Pancreas (tissue), 10 donors: ENCODE results near the gene FBXW12. TPM values are rescaled to one million over a fixed set of nuclear protein-coding genes. Genes with fewer than 3 reads are reported as not detected.

Experiments used
- ATAC-seq, 4 donors: fragments of 200-7000 bp; cut with Tn5 transposase; one replicate each; pipeline versions ENCODE4 v1.8.0 to v1.9.1; 2020; ENCODE audit warnings: mild to moderate bottlenecking in 4 of 4, moderate library complexity in 4 of 4
- DNase-seq, 6 donors: peaks; one replicate each; pipeline ENCODE4 v3.0.0-alpha.2; 2020
- FAIRE-seq: peaks from 2 replicates; lab custom pipeline; 2012; peaks lifted over from hg19 to GRCh38; lab: Jason Lieb, UNC
- H3K27ac ChIP-seq, 4 donors: fragments of 200-600 bp; sonication (generic); 1 replicate in 3 of 4; 2 replicates in 1 of 4; pipeline versions ENCODE4 v1.5.0 to v1.8.0; 2020
- H3K27me3 ChIP-seq, 4 donors: fragments of 200-600 bp; one replicate each; pipeline ENCODE4 v1.8.0; 2021
- H3K36me3 ChIP-seq, 3 donors: fragments of 200-600 bp; sonication (generic) in 1 of 3; one replicate each; pipeline versions ENCODE4 v1.5.0 to v1.8.0; 2020 to 2021
- H3K4me1 ChIP-seq, 3 donors: fragments of 200-600 bp; one replicate each; pipeline ENCODE4 v1.8.0; 2021
- H3K4me3 ChIP-seq, 4 donors: fragments of 200-600 bp; sonication (generic) in 2 of 4; one replicate each; pipeline versions ENCODE4 v1.5.0 to v1.8.0; 2020 to 2021
- H3K9me3 ChIP-seq, 4 donors: fragments of 200-600 bp; one replicate each; pipeline ENCODE4 v1.8.0; 2021
- WGBS, 2 donors: extraction: QIAGEN DNeasy Blood & Tissue Kit; methylation state at CpG; one replicate each; pipeline ENCODE4 v1.1.7; 2013; 5-methylcytosine and 5-hydroxymethylcytosine counted together
- intact Hi-C, 3 donors: fragments of 100-400 bp; cut with DNase I; formaldehyde crosslinking; loops; one replicate each; pipeline versions ENCODE4 v1.11.1 to v1.14.2; 2022
- polyA plus RNA-seq, 2 donors: library from polyadenylated mRNA; stranded (reverse); fragments of 200-250 nt; gene quantifications; one replicate each; pipeline ENCODE4 v1.2.3, GENCODE V29; 2013
- total RNA-seq, 6 donors: library from RNA; stranded (reverse); fragmentation: NEBNext Ultra II Directional in 4 of 6; extraction: Animal tissue kit (Norgen Biotek cat#: 25700) in 4 of 6; gene quantifications; one replicate each; pipeline versions ENCODE4 v1.2.1 to v1.2.4, GENCODE V29; 2021 to 2023
- TF ChIP-seq, protein P1 (sequence below), 4 donors: fragments of 200-600 bp; sonication (generic) in 3 of 4; IDR thresholded peaks; one replicate each; pipeline versions ENCODE4 v1.5.0 to v1.8.0; 2021; ENCODE audit warnings: antibody characterized with exemption in 4 of 4
- donor health status: healthy with polysubstance abuse.
- donor health status: DM: no; HTN: no; CAD: no; lungs with moderate emphysema.
- donor health status: DM: no; HTN: no; CAD: no.
- donor health status: control.
- donor health status: control.
- donor health status: Bipolar disorder and iron deficiency.
- donor health status: DM: yes; HTN: yes; CAD: no.
- donor health status: DM: no; HTN: no; CAD: no.
- donor health status: DM: no; HTN: no; CAD: no.
- donor health status: DM: yes; HTN: yes; CAD: no.

FBXW12 gene
- total and polyA plus RNA-seq, 8 donors = 2.7 to 9.6 (median 5.8) TPM

DNA sequence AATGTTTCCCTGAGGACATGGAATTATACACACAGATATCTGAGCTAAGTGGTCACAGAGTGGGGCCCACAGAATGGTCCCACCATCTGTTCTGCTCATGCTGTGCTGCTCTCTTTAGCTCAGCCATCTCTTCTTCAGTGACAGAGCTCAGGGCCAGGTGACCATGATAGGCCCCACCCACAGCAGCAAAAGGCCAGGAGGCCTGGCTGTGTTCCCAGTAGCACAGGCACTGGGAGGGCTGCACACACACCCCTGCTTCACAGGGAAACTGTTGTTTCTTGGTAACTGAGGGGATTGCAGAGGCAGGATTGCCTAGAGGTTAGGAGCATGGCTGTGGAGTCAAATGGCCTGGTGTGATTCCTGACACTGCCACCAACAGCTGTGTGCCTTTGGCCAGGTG is 4.8 kb upstream of the FBXW12 start:
- H3K27ac ChIP-seq = peak overlapping the region in 3 of 4 donors; percentile 6 to 58 (median 51)
- peaks cover 5 to 27% (median 8%) of the 10 kb centered on the region in 3 donors for H3K4me1 ChIP-seq
- no peaks in the 10 kb centered on the region for H3K36me3 ChIP-seq
- TF ChIP-seq, protein P1, sequence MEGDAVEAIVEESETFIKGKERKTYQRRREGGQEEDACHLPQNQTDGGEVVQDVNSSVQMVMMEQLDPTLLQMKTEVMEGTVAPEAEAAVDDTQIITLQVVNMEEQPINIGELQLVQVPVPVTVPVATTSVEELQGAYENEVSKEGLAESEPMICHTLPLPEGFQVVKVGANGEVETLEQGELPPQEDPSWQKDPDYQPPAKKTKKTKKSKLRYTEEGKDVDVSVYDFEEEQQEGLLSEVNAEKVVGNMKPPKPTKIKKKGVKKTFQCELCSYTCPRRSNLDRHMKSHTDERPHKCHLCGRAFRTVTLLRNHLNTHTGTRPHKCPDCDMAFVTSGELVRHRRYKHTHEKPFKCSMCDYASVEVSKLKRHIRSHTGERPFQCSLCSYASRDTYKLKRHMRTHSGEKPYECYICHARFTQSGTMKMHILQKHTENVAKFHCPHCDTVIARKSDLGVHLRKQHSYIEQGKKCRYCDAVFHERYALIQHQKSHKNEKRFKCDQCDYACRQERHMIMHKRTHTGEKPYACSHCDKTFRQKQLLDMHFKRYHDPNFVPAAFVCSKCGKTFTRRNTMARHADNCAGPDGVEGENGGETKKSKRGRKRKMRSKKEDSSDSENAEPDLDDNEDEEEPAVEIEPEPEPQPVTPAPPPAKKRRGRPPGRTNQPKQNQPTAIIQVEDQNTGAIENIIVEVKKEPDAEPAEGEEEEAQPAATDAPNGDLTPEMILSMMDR (IDR thresholded peaks at IDR 0.05) = no peak
- ATAC-seq = peak; percentile 48 to 81 (median 78)
- H3K4me3 ChIP-seq = no peak overlapping the region
- peak; percentile 64 to 87 (median 74) for DNase-seq
- intact Hi-C loops = no loop called here
- no peaks in the 10 kb centered on the region for H3K9me3 ChIP-seq
- no peak for FAIRE-seq
- H3K27me3 ChIP-seq = no peaks in the 10 kb centered on the region

DNA sequence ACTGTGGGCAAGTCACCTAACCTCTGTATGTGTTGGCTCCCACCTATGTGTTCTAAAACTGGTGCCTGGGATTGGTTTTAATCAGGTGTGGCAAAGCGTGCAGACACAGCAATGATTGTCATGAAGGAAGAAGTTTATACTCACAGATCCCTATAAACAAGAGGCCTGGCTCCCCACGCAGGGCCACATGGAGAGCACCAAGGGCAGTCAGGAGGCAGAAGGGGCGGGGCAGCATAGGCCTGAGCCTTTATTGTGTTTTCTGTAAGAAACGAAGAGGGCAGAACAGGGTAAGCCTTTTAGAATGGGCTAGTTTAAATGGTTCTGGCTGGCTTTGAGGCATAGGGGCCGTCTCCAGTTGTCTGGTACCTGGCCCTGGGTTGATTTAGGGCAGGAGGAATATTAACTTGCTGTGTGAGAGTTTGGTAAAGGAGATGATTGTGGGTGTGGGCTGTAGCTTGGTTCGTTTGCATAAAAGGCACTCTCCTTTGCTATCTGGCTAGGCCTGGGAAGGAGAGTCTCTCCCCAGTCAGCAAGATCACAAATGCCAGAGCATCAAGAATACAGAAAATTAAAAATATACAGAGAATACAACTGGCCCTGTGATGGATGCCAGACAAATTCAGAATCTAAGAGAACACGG is 2.2 kb upstream of the FBXW12 start:
- Histone ChIP-seq H3K4me1 (peaks cover 8 to 39% (median 13%) of the 10 kb centered on the region in 3 donors), H3K27ac (no peak overlapping the region), H3K4me3 (no peak overlapping the region), H3K27me3 (no peaks in the 10 kb centered on the region), H3K9me3 (no peaks in the 10 kb centered on the region), H3K36me3 (no peaks in the 10 kb centered on the region)
- intact Hi-C loops = no loop called here
- FAIRE-seq (no peak), ATAC-seq (no peak), DNase-seq (peak in 1 of 6 donors; percentile 40)
- WGBS, 2 donors = 48% methylated on average over 7 of the region's 7 CpGs
- TF ChIP-seq, protein P1 (IDR thresholded peaks at IDR 0.05) = no peak

DNA sequence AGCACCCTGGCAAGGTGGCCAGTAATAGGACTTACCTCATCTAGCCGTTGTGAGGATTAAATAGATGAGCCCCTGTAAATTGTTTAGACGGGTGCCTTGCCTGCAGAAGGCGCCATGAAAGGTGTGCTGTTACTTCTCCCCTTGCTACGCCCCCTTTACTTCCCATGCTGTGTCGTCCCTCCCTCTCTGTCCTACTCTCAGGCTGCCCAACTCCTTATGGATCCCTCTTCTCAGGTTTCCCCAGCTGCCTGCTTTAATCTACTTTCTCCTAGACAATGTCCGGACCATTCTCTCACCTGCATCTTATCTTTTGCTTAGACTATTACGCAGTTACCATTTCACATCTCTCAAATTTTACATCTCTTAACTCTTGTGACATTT is 1.7 kb upstream of the FBXW12 start:
- ATAC-seq = no peak
- Histone ChIP-seq H3K27me3 (no peaks in the 10 kb centered on the region), H3K27ac (no peak overlapping the region), H3K4me1 (peaks cover 8 to 39% (median 13%) of the 10 kb centered on the region in 3 donors), H3K9me3 (no peaks in the 10 kb centered on the region), H3K4me3 (no peak overlapping the region), H3K36me3 (no peaks in the 10 kb centered on the region)
- 69 to 70% methylated on average over 7 of the region's 7 CpGs for WGBS, 2 donors
- TF ChIP-seq, protein P1 (IDR thresholded peaks at IDR 0.05) = no peak
- DNase-seq = no peak
- FAIRE-seq = no peak
- intact Hi-C loops = no loop called here

DNA sequence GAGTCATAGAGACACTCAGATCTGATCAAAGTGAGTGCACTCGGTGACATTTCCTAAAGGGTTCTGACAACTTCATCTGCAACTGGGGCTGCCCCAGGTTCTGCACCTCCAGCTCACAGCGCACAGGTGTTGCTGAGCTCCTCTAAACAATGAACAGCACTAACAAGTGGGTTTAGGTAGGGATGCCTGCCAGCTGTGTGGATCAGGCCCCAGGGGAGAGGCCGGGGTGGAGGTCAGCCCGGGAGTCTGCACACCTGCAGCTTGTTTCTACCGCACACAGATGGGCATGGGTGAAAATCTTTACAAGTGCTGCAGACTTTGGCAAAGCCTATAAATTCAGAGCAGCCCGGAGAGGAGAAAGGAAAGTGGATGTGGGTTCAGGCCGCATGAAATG is 355 bp downstream of the FBXW12 start:
- Histone ChIP-seq H3K9me3 (no peaks in the 10 kb centered on the region), H3K27ac (peak overlapping the region; percentile 63 to 82 (median 80)), H3K27me3 (no peaks in the 10 kb centered on the region), H3K4me3 (peak overlapping the region in 3 of 4 donors; percentile 2 to 34 (median 21)), H3K36me3 (no peaks in the 10 kb centered on the region), H3K4me1 (peaks cover 4 to 36% (median 9%) of the 10 kb centered on the region in 3 donors)
- ATAC-seq (peak; percentile 54 to 70 (median 66)), FAIRE-seq (no peak), DNase-seq (peak in 4 of 6 donors; percentile 40 to 65 (median 56))
- 38 to 43% methylated on average over 7 of the region's 7 CpGs for WGBS, 2 donors
- intact Hi-C loops = no loop called here
- TF ChIP-seq, protein P1 (IDR thresholded peaks at IDR 0.05) = no peak

DNA sequence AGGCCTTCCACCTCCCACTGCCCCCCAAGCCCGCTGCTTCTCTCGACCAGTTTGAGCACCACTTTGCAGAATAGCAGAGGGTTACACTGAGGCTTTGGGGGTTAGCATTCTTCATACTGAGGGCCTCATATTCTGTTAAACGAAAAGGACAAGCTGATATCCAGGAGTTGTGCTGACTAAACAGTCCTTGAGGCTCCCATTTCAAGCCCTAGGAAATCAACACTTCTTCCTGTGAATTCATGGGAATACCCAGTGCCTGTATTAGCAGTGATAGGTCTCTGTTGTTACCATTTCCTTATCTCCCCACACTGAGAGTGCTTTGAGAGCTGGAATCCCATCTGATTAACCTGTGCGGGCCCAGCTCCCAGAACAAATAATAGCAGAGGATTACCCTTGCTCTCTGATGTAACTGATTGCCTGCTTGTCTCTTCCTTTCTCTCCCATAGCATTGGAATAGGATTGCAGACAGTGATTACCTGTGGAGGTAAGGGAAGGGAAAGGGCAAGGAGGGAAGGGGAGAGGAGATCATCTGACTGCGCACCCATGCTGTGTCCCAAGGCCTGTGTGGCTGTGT is 930 bp downstream of the FBXW12 start:
- intact Hi-C loops = no loop called here
- Histone ChIP-seq H3K4me1 (peaks cover 0 to 30% (median 8%) of the 10 kb centered on the region in 3 donors), H3K9me3 (no peaks in the 10 kb centered on the region), H3K4me3 (peak overlapping the region in 3 of 4 donors; percentile 2 to 34 (median 21)), H3K27me3 (no peaks in the 10 kb centered on the region), H3K36me3 (no peaks in the 10 kb centered on the region), H3K27ac (peak overlapping the region; percentile 63 to 82 (median 80))
- peak; percentile 12 to 46 (median 24) for ATAC-seq
- WGBS, 2 donors = 30% methylated on average over 5 of the region's 5 CpGs
- TF ChIP-seq, protein P1 (IDR thresholded peaks at IDR 0.05) = no peak
- DNase-seq = no peak
- FAIRE-seq = no peak
